ENCODE data around the gene AKR1E2. TPM values are rescaled to one million over a fixed set of nuclear protein-coding genes. Genes with fewer than 3 reads are reported as not detected.
A peak's percentile ranks its signal among the peaks of the same experiment; 100 is the strongest.

The AKR1E2 gene
- total and polyA plus RNA-seq, 9 of the 15 experiments (the other 6 are each of a cell fraction or from before 2014, with no cell fraction given), result 4.2 to 16.6 (median 9.8) TPM

- no peak for TF ChIP-seq CLOCK (CRISPR knock-in tag; IDR thresholded peaks at IDR 0.05; ENCODE audit: borderline replicate concordance)
- no peak for TF ChIP-seq MTF1 (CRISPR knock-in tag; IDR thresholded peaks at IDR 0.05; ENCODE audit: borderline replicate concordance)
- no peak for TF ChIP-seq ID3 (CRISPR knock-in tag; IDR thresholded peaks at IDR 0.05)
- no peak for TF ChIP-seq ID3 (tag; IDR thresholded peaks at IDR 0.05)
- peak; percentile 59; the same call in 1 of the 2 replicates for TF ChIP-seq AFF4 (CRISPR knock-in tag; IDR thresholded peaks at IDR 0.05)
- TF ChIP-seq PCBP1 (IDR thresholded peaks at IDR 0.05; ENCODE audit: low read depth, low read length, poor library complexity, severe bottlenecking), result peak; percentile 7
- no peak for TF ChIP-seq ILF3 (IDR thresholded peaks at IDR 0.05; ENCODE audit: borderline replicate concordance)
- peak; percentile 45; the same call in 1 of the 2 replicates for TF ChIP-seq NFXL1 (CRISPR knock-in tag; IDR thresholded peaks at IDR 0.05)
- no peak for TF ChIP-seq KAT2B (IDR thresholded peaks at IDR 0.05; ENCODE audit: low read depth, low read length)
- TF ChIP-seq DEAF1 (CRISPR knock-in tag; IDR thresholded peaks at IDR 0.05), result no peak
- no peak for TF ChIP-seq CREB5 (CRISPR knock-in tag; IDR thresholded peaks at IDR 0.05)
- no peak for TF ChIP-seq ZNF77 (CRISPR knock-in tag; IDR thresholded peaks at IDR 0.05)
- peak; percentile 40 for TF ChIP-seq U2AF1 (optimal IDR thresholded peaks at IDR 0.05; ENCODE audit: low read depth, low read length)
- TF ChIP-seq ZNF699 (CRISPR knock-in tag; IDR thresholded peaks at IDR 0.05; ENCODE audit: insufficient replicate concordance), result no peak
- TF ChIP-seq NCOA4 (IDR thresholded peaks at IDR 0.05; ENCODE audit: partially characterized antibody), result no peak
- no peak for TF ChIP-seq RFX5 (IDR thresholded peaks at IDR 0.05; ENCODE audit: low read depth, low read length)
Observed at GRCh38 chr10:4825868-4826791, at the start of gene AKR1E2 (continued).
